Transverse colon (tissue), 4 donors: ENCODE data around the gene SAMD8. TPM values are rescaled to one million over a fixed set of nuclear protein-coding genes. Genes with fewer than 3 reads are reported as not detected.
A peak's percentile ranks its signal among the peaks of the same experiment; 100 is the strongest.
"Not testable (repeated sequence)": the region's sequence is repeated elsewhere in the genome, so short reads cannot be mapped to it uniquely, and the experiment has no call there.

Source experiments
- DNase-seq: peaks from one replicate; pipeline ENCODE4 v3.0.0-alpha.2; 2019
- H3K27ac ChIP-seq, 4 donors: fragments of 200-600 bp; sonication (generic); 2 replicates each; pipeline ENCODE4 v1.5.1; 2016 to 2018; ENCODE audit warnings: inconsistent platforms in 4 of 4
- H3K27me3 ChIP-seq: fragments of 200-600 bp; sonication (generic); 2 replicates; pipeline ENCODE4 v1.5.1; 2017; ENCODE audit warnings: inconsistent platforms
- H3K36me3 ChIP-seq, 4 donors: fragments of 200-600 bp; sonication (generic); 2 replicates each; pipeline ENCODE4 v1.5.1; 2017 to 2019; ENCODE audit warnings: inconsistent platforms in 4 of 4
- H3K4me1 ChIP-seq, 4 donors: fragments of 200-600 bp; sonication (generic); 2 replicates each; pipeline ENCODE4 v1.5.1; 2017 to 2020; ENCODE audit warnings: inconsistent platforms in 4 of 4
- H3K4me3 ChIP-seq, 4 donors: fragments of 200-600 bp; sonication (generic); 1 replicate in 1 of 4; 2 replicates in 3 of 4; pipeline versions ENCODE4 v1.5.1 to v1.6.1; 2017 to 2019; ENCODE audit warnings: inconsistent platforms in 4 of 4
- H3K9me3 ChIP-seq, 2 donors: fragments of 200-600 bp; sonication (generic); 2 replicates each; pipeline ENCODE4 v1.5.1; 2017 to 2019; ENCODE audit warnings: inconsistent platforms in 2 of 2
- CTCF ChIP-seq, 5 experiments: fragments of 200-600 bp in 3 of 5; fragments of 450-650 bp in 2 of 5; sonication (generic) in 3 of 5; IDR thresholded peaks; 1 replicate in 2 of 5; 2 replicates in 3 of 5; pipeline ENCODE4 v1.5.1; 2016 to 2017; ENCODE audit warnings: antibody characterized with exemption in 5 of 5, inconsistent platforms in 3 of 5, mild to moderate bottlenecking in 2 of 5, moderate library complexity in 1 of 5
- EP300 ChIP-seq: sonication (generic); formaldehyde crosslinking; IDR thresholded peaks from one replicate; pipeline ENCODE4 v1.6.1; 2017; ENCODE audit warnings: antibody characterized with exemption, low read depth
- POLR2A ChIP-seq: fragments of 450-650 bp; IDR thresholded peaks from one replicate; pipeline ENCODE4 v1.6.1; 2016; ENCODE audit warnings: antibody characterized with exemption, mild to moderate bottlenecking, moderate library complexity
- POLR2AphosphoS5 ChIP-seq, 3 donors: sonication (generic); formaldehyde crosslinking; IDR thresholded peaks; one replicate each; pipeline ENCODE4 v1.6.1; 2016; ENCODE audit warnings: antibody characterized with exemption in 3 of 3
- WGBS, 2 donors: methylation state at CpG; one replicate each; pipeline ENCODE4 v1.1.5; 2018; ENCODE audit warnings: low coverage in 1 of 2; 5-methylcytosine and 5-hydroxymethylcytosine counted together
- in situ Hi-C, 4 donors: fragments of 200-750 bp; cut with MboI; loops; one replicate each; pipeline versions ENCODE4 v1.15.0 to v1.15.1; 2017; ENCODE audit warnings: low sequenced_read_pairs in 3 of 4, low pct_ligation_motif_present in 1 of 4, low pct_unique_long_range_greater_than_20kb in 1 of 4
- intact Hi-C: fragments of 100-400 bp; cut with DNase I; formaldehyde crosslinking; loops from one replicate; pipeline ENCODE4 v1.15.1; 2023; ENCODE audit warnings: low total_unique reads
- total RNA-seq, 4 donors: library from RNA; depleted of rRNA; stranded (reverse); fragments of >200 nt; gene quantifications; one replicate each; pipeline ENCODE4 v1.1.0, GENCODE V29; 2016

Gene SAMD8
- total RNA-seq, 4 donors from 2014 or later: 4.6 to 26.6 (median 17.7) TPM

GRCh38 chr10:75203724-75204123 lies 92.3 kb downstream of the SAMD8 start:
- H3K36me3 ChIP-seq: no peaks in the 10 kb centered on the region
- intact Hi-C loops (no loop called here), in situ Hi-C loops (no loop called here)
- TF ChIP-seq POLR2A (no peak), EP300 (no peak), CTCF (IDR thresholded peaks at IDR 0.05) (no peak), POLR2AphosphoS5 (IDR thresholded peaks at IDR 0.05) (no peak)
- no peak for DNase-seq
- H3K27ac ChIP-seq: peak overlapping the region in 3 of 4 donors; percentile 69 to 73 (median 70)
- no peak overlapping the region for H3K4me3 ChIP-seq
- no peaks in the 10 kb centered on the region for H3K27me3 ChIP-seq
- WGBS, 2 donors: 67 to 97% methylated on average over 1 to 5 of the region's 5 CpGs
- H3K4me1 ChIP-seq: peaks cover 0 to 22% (median 10%) of the 10 kb centered on the region in 4 donors
- no peaks in the 10 kb centered on the region for H3K9me3 ChIP-seq

DNA sequence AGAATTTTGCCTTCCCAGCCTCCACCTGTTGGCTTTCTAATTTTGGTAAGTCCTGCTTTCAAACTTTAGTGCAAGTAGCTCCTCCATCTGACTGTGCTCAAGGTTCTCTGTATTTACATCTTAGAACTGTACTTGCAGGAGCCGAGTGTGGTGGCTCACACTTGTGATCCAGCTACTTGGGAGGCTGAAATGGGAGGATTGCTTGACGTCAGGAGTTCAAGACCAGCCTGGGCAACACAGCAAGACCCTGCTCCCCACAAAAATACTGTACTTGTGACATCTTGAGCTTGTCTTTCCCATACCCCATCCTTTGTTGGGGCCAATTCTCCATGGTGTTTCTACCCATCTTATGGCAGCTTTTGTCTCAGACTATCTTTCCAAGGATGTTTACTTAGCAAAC lies 94.5 kb downstream of the SAMD8 start:
- H3K27ac ChIP-seq: no peak overlapping the region
- WGBS, 2 donors: 80 to 87% methylated on average over 1 to 2 of the region's 2 CpGs
- H3K9me3 ChIP-seq: no peaks in the 10 kb centered on the region
- in situ Hi-C loops (no loop called here), intact Hi-C loops (no loop called here)
- TF ChIP-seq POLR2A (no peak), CTCF (IDR thresholded peaks at IDR 0.05) (no peak)
- no peaks in the 10 kb centered on the region for H3K27me3 ChIP-seq
- no peak overlapping the region for H3K4me3 ChIP-seq
- H3K4me1 ChIP-seq: peaks cover 0 to 26% (median 13%) of the 10 kb centered on the region in 4 donors
- DNase-seq: no peak
- no peaks in the 10 kb centered on the region for H3K36me3 ChIP-seq

DNA sequence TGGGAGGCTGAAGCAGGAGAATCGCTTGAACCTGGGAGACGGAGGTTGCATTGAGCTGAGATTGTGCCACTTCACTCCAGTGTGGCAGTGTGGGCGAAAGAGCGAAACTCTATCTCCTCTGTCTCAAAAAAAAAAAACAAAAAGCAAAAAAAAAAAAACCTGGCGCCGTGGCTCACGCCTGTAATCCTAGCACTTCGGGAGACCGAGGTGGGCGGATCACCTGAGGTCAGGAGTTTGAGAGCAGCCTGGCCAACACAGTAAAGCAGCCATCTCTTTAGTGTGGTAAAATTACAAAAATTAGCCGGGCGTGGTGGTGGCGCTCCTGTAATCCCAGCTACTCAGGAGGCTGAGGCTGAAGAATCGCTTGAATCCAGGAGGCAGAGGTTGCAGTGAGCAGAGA lies 95.2 kb downstream of the SAMD8 start:
- in situ Hi-C loops, H3K27ac ChIP-seq, DNase-seq, H3K9me3 ChIP-seq, intact Hi-C loops, H3K27me3 ChIP-seq, H3K4me3 ChIP-seq, H3K36me3 ChIP-seq: not testable (repeated sequence)
- peaks cover 2 to 29% (median 15%) of the 10 kb centered on the region in 4 donors for H3K4me1 ChIP-seq
- WGBS, 2 donors: 92% methylated on average over 14 of the region's 14 CpGs; no CpG with 5 or more reads in 1 of the 2 donors

- TF ChIP-seq POLR2AphosphoS5 (IDR thresholded peaks at IDR 0.05): no peak
- TF ChIP-seq EP300: no peak
- TF ChIP-seq CTCF (IDR thresholded peaks at IDR 0.05): no peak
- TF ChIP-seq POLR2A: no peak
- no peak overlapping the region for H3K4me3 ChIP-seq
- intact Hi-C loops: no loop called here
- peaks cover 8 to 32% (median 18%) of the 10 kb centered on the region in 4 donors for H3K4me1 ChIP-seq
- WGBS, 2 donors: 73 to 75% methylated on average over 9 to 13 of the region's 13 CpGs
- H3K27ac ChIP-seq: peak overlapping the region in 2 of 4 donors; percentile 96 to 98
- in situ Hi-C loops: no loop called here
- no peaks in the 10 kb centered on the region for H3K9me3 ChIP-seq
- no peaks in the 10 kb centered on the region for H3K27me3 ChIP-seq
- DNase-seq: no peak
- peaks cover 0 to 3% (median under 1%) of the 10 kb centered on the region in 4 donors for H3K36me3 ChIP-seq
Observed at GRCh38 chr10:75207079-75207856, 95.8 kb downstream of the SAMD8 start.

DNA sequence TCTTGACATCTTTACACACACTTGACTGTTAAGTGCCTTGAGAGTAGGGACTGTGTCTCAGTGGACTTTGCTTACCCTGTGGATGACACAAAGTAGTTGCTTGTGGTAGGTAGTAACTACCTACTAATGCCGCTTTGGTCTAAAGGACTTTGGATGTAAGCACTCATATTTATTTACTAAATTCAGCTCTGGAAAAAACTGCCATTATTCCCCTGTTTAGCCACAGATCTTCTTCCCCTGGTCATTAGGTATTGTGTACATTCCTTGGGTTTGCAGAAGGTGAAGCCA lies 96.3 kb downstream of the SAMD8 start:
- H3K9me3 ChIP-seq: no peaks in the 10 kb centered on the region
- TF ChIP-seq POLR2A (no peak), CTCF (IDR thresholded peaks at IDR 0.05) (no peak), POLR2AphosphoS5 (IDR thresholded peaks at IDR 0.05) (no peak), EP300 (no peak)
- peaks cover 0 to 8% (median 3%) of the 10 kb centered on the region in 4 donors for H3K36me3 ChIP-seq
- H3K27me3 ChIP-seq: no peaks in the 10 kb centered on the region
- in situ Hi-C loops: no loop called here
- peak overlapping the region in 3 of 4 donors; percentile 52 to 98 (median 96) for H3K27ac ChIP-seq
- intact Hi-C loops: no loop called here
- WGBS, 2 donors: 88 to 100% methylated on average over 1 of the region's 1 CpG
- peaks cover 10 to 32% (median 18%) of the 10 kb centered on the region in 4 donors for H3K4me1 ChIP-seq
- no peak overlapping the region for H3K4me3 ChIP-seq
- no peak for DNase-seq
